IgD-negative memory B cell (primary cell): ENCODE data around the gene RAB1B. TPM values are rescaled to one million over a fixed set of nuclear protein-coding genes. Genes with fewer than 3 reads are reported as not detected.
"Not testable (repeated sequence)": the region's sequence is repeated elsewhere in the genome, so short reads cannot be mapped to it uniquely, and the experiment has no call there.

Source experiments
- H3K27ac Mint-ChIP-seq, 3 donors: one replicate each; pipeline ENCODE4 v1.8.0; 2020 to 2022; ENCODE audit warnings: mild to moderate bottlenecking in 3 of 3, mixed read lengths in 3 of 3, moderate library complexity in 1 of 3
- H3K27me3 Mint-ChIP-seq: one replicate; pipeline ENCODE4 v1.8.0; 2021; ENCODE audit warnings: mixed read lengths
- H3K36me3 Mint-ChIP-seq: one replicate; pipeline ENCODE4 v1.8.0; 2020; ENCODE audit warnings: mild to moderate bottlenecking, mixed read lengths
- H3K4me1 Mint-ChIP-seq, 3 donors: one replicate each; pipeline ENCODE4 v1.8.0; 2020 to 2022; ENCODE audit warnings: mixed read lengths in 3 of 3, mild to moderate bottlenecking in 1 of 3
- H3K4me3 Mint-ChIP-seq, 4 donors: one replicate each; pipeline ENCODE4 v1.8.0; 2020 to 2022; ENCODE audit warnings: mild to moderate bottlenecking in 4 of 4, mixed read lengths in 4 of 4, moderate library complexity in 3 of 4
- H3K9me3 Mint-ChIP-seq, 3 donors: one replicate each; pipeline ENCODE4 v1.8.0; 2020 to 2021; ENCODE audit warnings: mixed read lengths in 3 of 3, mild to moderate bottlenecking in 1 of 3
- polyA plus RNA-seq: library from polyadenylated mRNA; unstranded; fragments of 300-500 nt; fragmentation: Illumina TruSeq; gene quantifications from one replicate; pipeline ENCODE4 v1.2.3, GENCODE V29; 2021

RAB1B gene
- polyA plus RNA-seq, 1 donor from 2014 or later, result 14.8 TPM

GRCh38 chr11:66309475-66309874 is 41.0 kb downstream of the RAB1B start:
- Mint-ChIP-seq H3K36me3 (no peaks in the 10 kb centered on the region), H3K4me3 (no peak overlapping the region), H3K27me3 (peaks cover 3% of the 10 kb centered on the region), H3K27ac (peak overlapping the region in 2 of 3 donors; percentile 59 to 86), H3K9me3 (no peaks in the 10 kb centered on the region), H3K4me1 (peaks cover 0 to 8% (median 4%) of the 10 kb centered on the region in 3 donors)

GRCh38 chr11:66310324-66310723 is 41.9 kb downstream of the RAB1B start:
- Mint-ChIP-seq H3K9me3 (no peaks in the 10 kb centered on the region), H3K27me3 (no peaks in the 10 kb centered on the region), H3K4me3 (peak overlapping the region in 1 of 4 donors; percentile 42), H3K27ac (no peak overlapping the region), H3K36me3 (no peaks in the 10 kb centered on the region), H3K4me1 (peaks cover 0 to 8% (median 4%) of the 10 kb centered on the region in 3 donors)

DNA sequence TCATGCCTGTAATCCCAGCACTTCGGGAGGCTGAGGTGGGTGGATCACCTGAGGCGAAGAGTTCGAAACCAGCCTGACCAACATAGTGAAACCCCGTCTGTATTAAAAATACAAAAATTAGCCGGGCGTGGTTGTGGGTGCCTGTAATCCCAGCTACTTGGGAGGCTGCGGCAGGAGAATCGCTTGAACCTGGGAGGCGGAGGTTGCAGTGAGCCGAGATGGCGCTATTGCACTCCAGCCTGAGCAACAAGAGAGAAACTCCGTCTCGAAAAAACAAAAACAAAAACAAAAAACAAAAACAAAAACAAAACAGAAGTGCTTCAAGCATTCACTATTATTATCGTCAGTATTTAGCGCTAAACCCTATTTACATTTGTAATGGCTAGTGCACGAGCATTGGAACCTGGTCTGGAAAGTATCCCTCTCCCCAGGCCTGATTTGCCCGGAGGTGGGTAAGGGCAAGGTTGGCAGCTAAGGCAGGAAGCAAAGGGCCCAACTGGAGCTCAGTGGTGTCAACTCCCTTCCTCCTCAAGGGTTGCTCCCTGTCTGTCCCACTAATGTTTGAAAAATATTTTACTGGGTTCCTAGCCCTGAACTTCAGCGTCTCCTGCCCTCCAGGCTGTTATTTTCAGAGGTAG is 42.5 kb downstream of the RAB1B start:
- H3K4me3 Mint-ChIP-seq, result peak overlapping the region in 1 of 4 donors; percentile 42
- H3K27ac Mint-ChIP-seq, result peak overlapping the region in 2 of 3 donors; percentile 39 to 83

DNA sequence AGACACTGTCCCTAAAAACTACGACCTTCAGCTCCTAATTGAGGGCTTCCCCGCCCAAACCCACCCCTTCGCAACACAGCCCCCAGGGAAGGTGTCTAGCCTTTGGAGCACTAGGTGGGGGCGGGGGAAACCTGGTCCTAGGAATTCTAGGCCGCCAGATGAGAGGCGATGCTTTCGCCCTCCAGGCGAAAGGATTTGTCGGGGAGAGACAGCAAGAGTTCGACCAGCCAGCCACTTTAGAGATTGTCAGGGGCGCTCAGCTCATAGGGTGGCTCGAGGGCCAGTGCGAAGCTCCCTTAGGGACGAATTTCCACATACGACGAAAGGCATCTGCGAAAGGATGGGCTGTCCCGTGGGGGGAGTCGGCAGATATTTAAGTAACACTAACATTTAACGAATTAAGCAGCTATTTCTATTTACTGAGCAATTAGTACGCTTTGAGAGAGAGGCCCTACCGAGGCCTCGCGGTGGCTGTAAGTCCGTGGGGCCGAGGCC is 43.1 kb downstream of the RAB1B start:
- Mint-ChIP-seq H3K27ac (peak overlapping the region; percentile 83 to 99 (median 94)), H3K9me3 (no peaks in the 10 kb centered on the region), H3K4me3 (peak overlapping the region; percentile 88 to 100 (median 96)), H3K4me1 (peaks cover 0 to 9% (median 4%) of the 10 kb centered on the region in 3 donors), H3K27me3 (no peaks in the 10 kb centered on the region), H3K36me3 (no peaks in the 10 kb centered on the region)

More for the DNA sequence above, 42.5 kb downstream of the RAB1B start:
- not testable (repeated sequence) for H3K4me1 Mint-ChIP-seq, H3K27me3 Mint-ChIP-seq, H3K9me3 Mint-ChIP-seq, H3K36me3 Mint-ChIP-seq

DNA sequence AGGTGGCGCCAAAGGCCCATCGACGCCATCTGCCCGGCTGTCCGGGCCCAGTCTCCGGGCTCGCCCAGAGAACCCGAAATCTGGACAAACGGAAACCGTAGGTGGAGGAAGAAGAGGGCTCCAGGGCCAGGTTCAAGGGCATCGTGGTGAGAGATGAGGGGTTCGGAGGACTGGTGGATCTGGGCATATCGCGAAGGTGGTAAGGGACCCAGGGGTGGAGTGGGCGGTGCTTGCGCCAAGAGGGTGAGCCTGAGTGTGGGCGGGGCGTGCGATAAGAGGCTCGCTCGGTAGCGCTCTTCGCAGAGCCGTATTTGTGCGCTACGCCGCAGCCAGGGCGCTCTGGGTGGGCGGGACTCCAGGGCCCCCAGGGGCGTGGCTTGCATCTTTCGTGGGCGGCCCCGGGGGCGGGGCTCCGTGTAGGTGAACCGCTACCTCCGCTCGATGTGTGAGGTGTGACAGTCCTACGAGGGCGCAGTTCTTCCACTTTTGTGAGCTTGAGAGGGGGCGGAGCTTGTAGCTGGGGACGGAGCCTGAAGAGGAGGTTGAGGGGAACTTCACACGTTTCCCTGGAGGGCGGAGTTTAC is 43.6 kb downstream of the RAB1B start:
- no peaks in the 10 kb centered on the region for H3K9me3 Mint-ChIP-seq
- no peaks in the 10 kb centered on the region for H3K36me3 Mint-ChIP-seq
- H3K4me3 Mint-ChIP-seq, result peak overlapping the region; percentile 88 to 100 (median 96)
- H3K27ac Mint-ChIP-seq, result peak overlapping the region; percentile 83 to 99 (median 94)
- H3K27me3 Mint-ChIP-seq, result no peaks in the 10 kb centered on the region
- H3K4me1 Mint-ChIP-seq, result peaks cover 0 to 9% (median 4%) of the 10 kb centered on the region in 3 donors

- peak overlapping the region; percentile 88 to 100 (median 96) for H3K4me3 Mint-ChIP-seq
- H3K9me3 Mint-ChIP-seq, result no peaks in the 10 kb centered on the region
- no peaks in the 10 kb centered on the region for H3K27me3 Mint-ChIP-seq
- H3K36me3 Mint-ChIP-seq, result no peaks in the 10 kb centered on the region
- H3K27ac Mint-ChIP-seq, result peak overlapping the region; percentile 83 to 99 (median 94)
- H3K4me1 Mint-ChIP-seq, result peaks cover 0 to 14% (median 9%) of the 10 kb centered on the region in 3 donors
Measured at GRCh38 chr11:66312549-66313320, 44.3 kb downstream of the RAB1B start.

DNA sequence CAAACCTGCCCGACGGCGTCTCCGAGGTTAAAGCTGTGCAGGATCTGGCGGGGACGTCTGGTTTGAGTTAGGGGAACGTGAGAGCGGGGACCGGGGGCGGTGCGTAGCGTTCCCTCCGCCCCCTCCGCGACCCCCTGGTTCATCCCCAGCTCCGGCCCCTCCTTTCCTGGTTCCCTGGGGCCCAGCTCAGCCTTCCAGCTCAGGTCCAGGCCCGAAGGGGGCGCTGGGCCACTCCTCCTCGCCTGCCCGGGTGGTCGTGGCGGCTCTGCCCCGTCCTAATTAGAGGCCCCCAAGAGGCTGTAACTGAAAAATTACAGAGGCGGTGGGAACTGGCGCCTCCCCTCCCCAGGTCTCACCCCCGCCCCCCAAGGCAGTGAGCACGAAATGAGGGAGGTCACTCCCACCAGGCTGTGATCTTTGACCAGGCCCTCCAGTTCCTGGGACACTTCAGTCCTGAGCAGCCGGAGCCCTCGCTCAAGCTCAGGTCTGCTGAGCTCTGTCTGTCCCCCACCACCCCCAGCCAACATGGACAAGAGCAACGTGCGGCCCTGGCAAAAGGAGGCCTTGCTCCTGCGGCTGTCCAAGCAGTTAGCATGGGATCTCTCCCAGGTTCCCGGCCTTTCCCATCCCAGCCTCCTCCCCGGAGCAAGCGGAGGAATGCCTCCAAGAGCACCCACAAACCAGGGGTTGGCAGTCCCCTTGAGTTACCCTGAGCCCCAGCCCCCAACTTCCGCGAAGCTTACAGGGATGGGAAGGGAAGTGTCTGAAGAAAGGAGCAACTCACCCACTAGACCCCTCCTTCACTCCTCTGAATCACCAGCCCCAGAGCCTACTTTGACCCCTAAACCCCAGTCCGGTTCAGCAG is 45.1 kb downstream of the RAB1B start:
- Mint-ChIP-seq H3K4me1 (peaks cover 5 to 22% (median 15%) of the 10 kb centered on the region in 3 donors), H3K9me3 (no peaks in the 10 kb centered on the region), H3K27ac (peak overlapping the region; percentile 83 to 99 (median 94)), H3K27me3 (no peaks in the 10 kb centered on the region), H3K36me3 (no peaks in the 10 kb centered on the region), H3K4me3 (peak overlapping the region; percentile 88 to 100 (median 96))

- H3K4me1 Mint-ChIP-seq, result peaks cover 11 to 27% (median 21%) of the 10 kb centered on the region in 3 donors
- H3K27ac Mint-ChIP-seq, result peak overlapping the region; percentile 18 to 23 (median 18)
Measured at GRCh38 chr11:66314186-66314501, 45.7 kb downstream of the RAB1B start.

GRCh38 chr11:66314561-66315497 is 46.4 kb downstream of the RAB1B start:
- Mint-ChIP-seq H3K27me3 (no peaks in the 10 kb centered on the region), H3K9me3 (no peaks in the 10 kb centered on the region), H3K36me3 (no peaks in the 10 kb centered on the region), H3K27ac (peak overlapping the region; percentile 18 to 88 (median 18)), H3K4me1 (peaks cover 11 to 28% (median 21%) of the 10 kb centered on the region in 3 donors), H3K4me3 (peak overlapping the region in 3 of 4 donors; percentile 41 to 58 (median 57))

More at GRCh38 chr11:66314186-66314501, 45.7 kb downstream of the RAB1B start:
- H3K4me3 Mint-ChIP-seq, result peak overlapping the region in 1 of 4 donors; percentile 6
- H3K27me3 Mint-ChIP-seq, result no peaks in the 10 kb centered on the region
- H3K36me3 Mint-ChIP-seq, result no peaks in the 10 kb centered on the region
- H3K9me3 Mint-ChIP-seq, result no peaks in the 10 kb centered on the region

GRCh38 chr11:66315498-66315885 is 47.1 kb downstream of the RAB1B start:
- H3K27ac Mint-ChIP-seq, result peak overlapping the region; percentile 43 to 88 (median 71)
- no peaks in the 10 kb centered on the region for H3K27me3 Mint-ChIP-seq
- no peaks in the 10 kb centered on the region for H3K36me3 Mint-ChIP-seq
- H3K4me1 Mint-ChIP-seq, result peaks cover 11 to 29% (median 21%) of the 10 kb centered on the region in 3 donors
- no peaks in the 10 kb centered on the region for H3K9me3 Mint-ChIP-seq
- H3K4me3 Mint-ChIP-seq, result peak overlapping the region in 2 of 4 donors; percentile 38 to 57

GRCh38 chr11:66315921-66316811 is 47.7 kb downstream of the RAB1B start:
- Mint-ChIP-seq H3K4me3 (peak overlapping the region in 2 of 4 donors; percentile 38 to 57), H3K27ac (peak overlapping the region in 2 of 3 donors; percentile 43 to 71), H3K9me3 (no peaks in the 10 kb centered on the region), H3K4me1 (peaks cover 11 to 29% (median 21%) of the 10 kb centered on the region in 3 donors), H3K27me3 (no peaks in the 10 kb centered on the region), H3K36me3 (no peaks in the 10 kb centered on the region)

DNA sequence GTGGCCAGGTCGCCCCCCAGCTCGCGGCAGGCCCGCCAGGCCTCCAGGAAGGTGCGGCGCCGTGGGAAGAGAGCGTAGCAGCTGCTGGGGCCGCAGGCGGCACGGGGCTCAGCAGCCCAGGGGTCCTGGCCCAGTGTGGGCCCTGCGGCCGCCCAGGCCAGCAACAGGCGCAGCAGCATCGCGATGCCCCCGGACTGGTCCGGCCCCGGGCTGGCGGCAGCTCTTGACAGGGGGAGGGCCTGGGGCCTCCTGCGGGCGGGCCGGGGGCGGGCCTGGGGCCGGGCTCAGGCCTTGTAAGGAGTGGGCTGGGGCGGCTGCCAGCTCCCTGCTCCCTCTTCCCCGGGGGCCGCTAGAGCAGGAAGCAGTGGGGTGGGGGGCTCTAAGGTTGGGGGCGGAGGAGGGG is 48.4 kb downstream of the RAB1B start, which contains the start of gene CD248:
CD248 (minus strand) TSS at position 196 of the 403 bp plus-strand sequence; CDS start at position 179, 17 bp downstream.
- Mint-ChIP-seq H3K27ac (peak within 1 kb of the TSS; percentile 93 to 95 (median 95)), H3K27me3 (no peaks in the 10 kb centered on the region), H3K9me3 (no peaks in the 10 kb centered on the region), H3K4me1 (peaks cover 11 to 29% (median 17%) of the 10 kb centered on the region in 3 donors), H3K36me3 (no peaks in the 10 kb centered on the region), H3K4me3 (peak within 1 kb of the TSS; percentile 41 to 87 (median 60))
